NCI-H2107 treated with DMSO at 0.1 percent for 48 hours (cell line): Measurements from ENCODE around the gene ERBIN.
"Not testable (repeated sequence)": the region's sequence is repeated elsewhere in the genome, so short reads cannot be mapped to it uniquely, and the experiment has no call there.

Experiments
- DNase-seq: peaks from one replicate; lab custom pipeline; 2025; ENCODE audit not compliant: unreplicated experiment; lab: John Stamatoyannopoulos, UW

Gene ERBIN

DNA sequence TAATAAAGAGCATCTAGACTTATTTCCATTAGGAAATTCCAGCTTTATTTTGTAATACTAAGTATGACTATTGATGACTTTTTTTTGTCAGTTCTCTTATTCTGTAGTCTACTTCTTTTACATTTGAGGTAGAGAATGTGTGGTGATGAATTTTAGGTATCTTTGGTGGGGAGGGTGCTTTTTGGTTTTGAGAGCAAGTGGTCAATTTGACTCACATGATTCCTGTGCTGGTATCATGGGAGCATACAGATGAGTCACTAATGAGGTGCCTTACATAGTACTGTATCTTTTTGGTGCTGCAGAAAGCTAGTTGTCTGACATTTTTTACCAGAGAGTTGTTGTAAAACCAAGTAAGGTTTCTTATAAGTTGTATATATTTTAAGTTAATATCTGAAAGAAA lies 35.3 kb downstream of the ERBIN start:
- DNase-seq, result no peak

DNA sequence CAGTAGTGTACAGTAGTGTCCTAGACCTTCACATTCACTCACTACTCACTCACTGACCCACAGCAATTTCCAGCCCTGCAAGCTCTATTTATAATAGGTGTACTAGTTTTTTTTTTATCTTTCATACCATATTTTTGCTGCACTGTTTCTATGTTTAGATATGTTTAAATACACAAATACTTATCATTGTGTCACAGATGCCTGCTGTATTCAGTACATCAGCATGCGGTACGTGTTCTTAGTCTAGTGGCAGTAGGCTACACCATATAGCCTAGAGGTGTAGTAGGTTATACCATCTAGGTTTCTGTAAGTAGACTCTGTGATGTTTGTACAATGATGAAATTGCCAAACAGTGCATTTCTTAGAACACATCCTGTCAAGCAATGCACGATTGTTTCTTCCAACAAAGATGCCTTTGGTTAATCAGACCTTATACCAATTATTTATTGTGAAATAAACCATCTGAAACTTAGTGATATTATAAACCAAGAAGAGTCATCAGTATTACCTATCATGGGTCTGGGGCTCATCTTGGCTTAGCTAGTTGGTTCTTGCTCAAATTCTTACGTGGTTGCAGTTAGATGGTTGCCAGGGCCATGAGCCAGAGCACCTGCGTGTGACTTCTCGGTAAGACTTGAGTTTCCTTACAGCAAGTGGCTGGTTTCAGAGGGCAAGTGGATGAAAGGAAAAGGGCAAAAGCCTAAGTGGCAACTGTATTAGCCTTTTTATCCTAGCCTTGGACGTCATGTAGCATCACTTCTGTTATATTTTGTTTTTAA lies 41.1 kb downstream of the ERBIN start:
- no peak for DNase-seq

DNA sequence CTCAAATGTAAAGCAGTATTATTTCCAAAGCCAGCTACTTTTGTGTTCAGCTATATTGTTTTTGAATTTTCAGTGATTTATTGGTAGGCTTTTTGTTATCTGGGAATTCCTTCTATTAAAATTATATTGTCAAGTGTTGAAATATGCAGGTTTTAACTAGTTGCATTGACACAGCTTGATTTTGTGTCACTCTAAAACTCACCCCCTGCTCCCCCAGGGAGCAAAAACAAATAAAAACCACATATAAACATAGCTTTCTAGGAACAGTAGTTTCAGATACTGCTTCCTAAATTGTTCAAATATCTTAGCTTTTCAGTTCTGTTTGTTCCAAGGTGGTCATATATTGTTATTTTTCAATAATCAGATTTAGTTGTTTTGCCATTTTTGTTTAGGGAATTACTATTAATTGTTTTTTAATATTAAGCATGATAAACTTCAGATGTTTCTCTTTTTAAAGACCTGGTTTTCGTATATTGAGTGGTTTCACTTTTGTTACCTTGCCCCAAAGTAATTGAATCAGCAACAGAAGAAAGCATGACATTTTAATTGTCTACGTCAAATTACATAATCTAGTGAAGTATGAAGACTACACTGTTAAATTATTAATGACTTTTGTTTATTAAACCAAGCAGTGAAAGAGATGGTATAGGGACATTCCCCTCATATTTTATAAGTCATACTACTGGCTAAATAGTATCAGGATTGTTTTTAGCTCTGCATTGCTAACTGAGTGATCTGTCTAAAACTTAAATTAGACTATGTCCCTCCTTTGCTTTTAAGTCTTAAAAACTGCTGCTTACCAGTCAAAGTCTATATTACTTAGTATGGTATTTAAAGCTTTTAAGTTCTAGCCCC lies 43.4 kb downstream of the ERBIN start:
- no peak for DNase-seq

DNA sequence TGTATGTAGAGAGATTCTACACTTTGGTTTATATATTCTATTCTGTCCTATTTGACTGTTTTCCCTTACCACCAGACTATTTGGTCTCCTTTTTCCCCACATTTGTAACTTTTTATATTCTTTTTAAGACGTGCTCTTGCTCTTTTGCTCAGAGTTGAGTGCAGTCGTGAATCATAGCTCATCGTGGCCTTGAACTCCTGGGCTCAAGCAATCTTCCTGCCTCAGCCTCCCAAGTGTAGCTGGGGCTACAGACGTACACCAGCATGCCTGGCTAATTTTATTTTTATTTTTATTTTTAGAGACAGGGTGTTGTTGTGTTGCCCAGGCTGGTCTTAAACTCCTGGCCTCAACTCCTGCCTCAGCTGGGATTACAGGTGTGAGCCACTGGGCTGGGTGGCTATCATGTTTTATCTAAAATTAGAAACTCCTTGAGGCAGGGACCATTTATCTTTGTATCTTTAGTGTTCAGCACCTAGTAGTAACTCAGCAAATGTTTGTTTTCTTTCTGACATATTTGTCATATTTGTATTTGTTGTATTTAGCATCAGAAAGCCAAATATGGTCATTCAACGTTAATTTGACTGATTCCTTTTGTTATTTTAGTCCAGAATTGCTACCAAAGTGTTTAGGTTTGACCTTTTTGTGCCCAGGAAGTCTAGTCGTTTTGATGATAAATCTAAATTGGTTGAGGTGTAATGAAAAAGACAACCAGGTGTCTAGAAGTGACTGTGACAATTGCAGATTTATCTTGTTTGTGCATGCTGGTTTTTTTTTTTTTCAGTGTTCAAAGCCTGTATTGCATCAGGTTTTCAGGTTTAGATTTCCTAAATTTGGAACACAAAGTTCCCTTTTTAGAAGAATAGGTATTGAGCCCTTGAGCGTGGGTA lies 44.3 kb downstream of the ERBIN start:
- no peak for DNase-seq

DNA sequence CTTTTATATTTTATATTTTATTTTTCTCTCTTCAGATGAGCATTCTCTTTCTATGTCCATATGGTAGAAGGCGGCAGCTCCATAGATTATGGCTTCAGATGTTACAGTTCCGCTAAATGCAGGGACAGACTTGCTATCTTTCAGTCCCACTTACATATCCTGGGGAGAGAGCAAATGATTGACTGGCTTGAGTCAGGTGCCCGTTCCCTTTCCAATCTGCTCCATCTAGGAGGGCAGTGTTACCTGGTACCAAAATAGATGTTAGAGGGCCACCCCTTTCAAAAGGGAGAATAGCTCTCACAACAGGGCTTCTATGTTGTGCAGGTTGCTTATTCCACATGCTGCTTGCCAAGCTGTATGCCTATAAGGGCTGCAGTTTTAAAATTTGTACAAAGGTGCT lies 45.3 kb downstream of the ERBIN start:
- no peak for DNase-seq

DNA sequence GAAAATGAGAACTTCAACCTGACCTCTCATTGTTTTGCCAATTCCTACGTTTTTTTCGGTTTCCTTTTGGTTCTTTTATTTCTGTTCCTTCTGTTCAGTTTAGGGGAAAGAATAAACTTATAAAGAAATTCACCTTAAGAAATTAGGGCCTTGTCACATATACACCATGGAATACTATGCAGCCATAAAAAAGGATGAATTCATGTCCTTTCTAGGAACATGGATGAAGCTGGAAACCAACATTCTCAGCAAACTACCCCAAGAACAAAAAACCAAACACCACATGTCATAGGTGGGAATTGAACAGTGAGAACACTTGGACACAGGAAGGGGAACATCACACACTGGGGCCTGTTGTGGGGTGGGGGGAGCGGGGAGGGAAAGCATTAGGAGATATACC lies 46.5 kb downstream of the ERBIN start:
- not testable (repeated sequence) for DNase-seq

DNA sequence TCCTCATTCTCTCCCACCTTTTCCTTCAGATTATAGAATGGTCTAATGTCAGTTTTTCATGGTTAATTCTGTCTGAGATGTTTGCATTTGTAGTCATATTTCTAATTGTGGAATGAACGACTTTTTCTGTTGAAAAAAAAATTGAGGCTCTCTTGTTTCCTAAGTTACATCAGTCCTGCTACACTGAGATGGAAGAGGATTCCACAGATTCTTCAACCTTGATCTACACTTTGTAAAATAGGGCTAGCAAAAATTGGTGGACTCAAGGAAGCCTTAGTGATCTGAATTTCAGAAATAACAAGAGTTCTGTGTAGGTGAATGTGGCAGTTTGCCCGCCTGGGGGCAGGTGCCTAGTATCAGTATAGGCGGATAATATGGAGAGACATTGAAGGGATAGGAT lies 51.9 kb downstream of the ERBIN start:
- no peak for DNase-seq

DNA sequence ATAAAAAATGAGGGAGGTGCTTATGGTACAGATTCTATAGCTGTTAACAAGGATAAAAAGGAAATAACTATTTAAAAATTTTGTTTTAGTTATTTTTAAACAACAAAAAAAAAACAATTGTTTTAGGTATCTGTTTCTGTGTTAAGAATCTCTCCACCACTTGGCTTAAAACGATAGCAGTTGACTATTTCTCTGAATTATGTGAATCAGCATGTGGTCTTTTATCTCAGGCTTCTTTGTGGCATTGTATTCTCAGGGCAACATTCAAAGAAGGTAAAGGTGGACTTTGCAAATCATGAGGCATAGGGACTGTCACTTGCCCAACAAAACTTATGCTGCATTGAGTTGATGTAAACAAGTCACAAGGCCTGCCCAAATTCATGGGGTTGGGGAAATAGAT lies 55.2 kb downstream of the ERBIN start:
- DNase-seq, result no peak

DNA sequence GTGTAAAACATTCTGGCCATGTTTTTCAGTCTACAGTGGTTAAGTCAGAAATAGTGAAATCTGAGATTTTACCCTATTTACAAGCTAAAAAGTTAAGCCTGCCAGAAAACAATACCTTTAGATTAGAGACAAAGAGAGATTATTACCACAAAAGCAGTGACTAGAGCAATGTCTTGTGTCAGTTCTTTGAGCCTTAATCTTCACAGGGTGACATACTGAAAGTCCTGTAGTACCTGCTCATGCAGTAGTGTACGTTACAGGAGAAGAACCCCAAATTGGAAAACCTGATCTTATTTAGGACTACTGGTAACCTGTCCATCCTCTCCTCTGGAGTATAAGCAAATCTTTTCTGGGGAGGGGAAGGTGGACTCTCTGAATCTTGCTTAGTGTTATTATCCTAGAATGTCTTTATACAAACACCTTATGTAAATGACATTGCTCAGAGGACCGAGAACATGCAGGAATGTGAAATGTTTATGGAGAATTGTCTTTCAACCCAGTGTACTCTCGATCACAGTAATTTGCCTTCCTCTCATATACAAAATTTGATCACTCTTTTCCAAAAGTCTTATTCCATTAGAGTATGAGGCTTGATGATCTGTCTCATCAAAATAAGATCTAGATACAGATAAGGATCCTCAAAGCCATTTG lies 55.7 kb downstream of the ERBIN start:
- DNase-seq, result no peak

DNA sequence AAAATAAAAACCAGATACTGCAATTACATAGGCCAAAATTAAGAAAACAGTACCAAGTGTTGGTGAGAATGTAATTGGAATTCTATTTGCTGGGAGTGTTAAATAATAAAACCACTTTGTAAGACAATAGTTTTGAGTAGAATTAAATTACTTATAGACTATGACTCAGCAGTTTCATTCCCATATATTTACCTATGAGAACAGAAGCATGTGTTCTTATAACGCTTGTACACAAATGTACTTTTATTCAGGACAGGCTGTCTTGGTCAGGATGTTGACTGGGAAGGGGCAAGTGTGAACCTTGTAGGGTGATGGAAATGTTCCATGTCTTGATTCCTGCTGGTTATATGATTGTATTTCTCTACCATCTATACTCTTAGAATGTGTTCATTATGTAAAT lies 56.3 kb downstream of the ERBIN start:
- DNase-seq, result no peak

DNA sequence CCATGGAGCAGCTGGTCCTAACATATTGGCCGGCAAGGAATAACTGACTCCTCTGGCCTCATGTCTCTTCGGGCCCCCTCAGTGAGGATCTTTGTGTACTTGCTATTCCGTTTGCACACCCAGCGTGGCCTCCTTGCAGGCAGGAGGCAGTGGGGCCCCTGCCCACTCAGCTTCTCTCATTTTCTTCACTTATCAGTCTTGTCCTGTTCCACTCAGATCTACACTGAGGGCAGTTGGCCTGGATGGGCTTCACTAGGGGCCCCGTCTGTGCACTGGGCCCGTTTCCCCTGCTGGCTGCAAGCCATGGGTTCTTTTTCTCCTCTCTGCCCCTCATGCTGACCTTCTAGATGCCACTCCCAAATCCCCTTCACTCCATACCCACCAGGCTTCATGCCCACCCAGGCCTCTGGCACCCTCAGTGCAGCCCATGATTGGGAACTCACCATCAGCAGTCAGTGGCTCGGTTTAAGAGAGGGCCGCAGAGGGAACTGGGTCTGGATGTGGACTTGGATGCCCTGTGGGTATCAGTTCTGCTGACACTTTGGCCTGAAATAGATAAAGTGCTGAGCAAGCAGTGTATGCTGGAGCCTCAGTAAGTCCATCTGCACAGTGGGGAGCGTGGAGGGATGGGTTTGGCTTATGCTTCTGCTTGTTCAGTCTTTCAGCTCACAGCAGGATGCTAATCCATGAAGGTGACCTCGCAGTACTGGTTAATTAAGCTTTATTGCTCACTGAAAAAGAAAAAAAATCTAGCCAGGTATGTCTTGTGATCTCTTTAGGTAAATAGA lies 57.9 kb downstream of the ERBIN start:
- no peak for DNase-seq

DNA sequence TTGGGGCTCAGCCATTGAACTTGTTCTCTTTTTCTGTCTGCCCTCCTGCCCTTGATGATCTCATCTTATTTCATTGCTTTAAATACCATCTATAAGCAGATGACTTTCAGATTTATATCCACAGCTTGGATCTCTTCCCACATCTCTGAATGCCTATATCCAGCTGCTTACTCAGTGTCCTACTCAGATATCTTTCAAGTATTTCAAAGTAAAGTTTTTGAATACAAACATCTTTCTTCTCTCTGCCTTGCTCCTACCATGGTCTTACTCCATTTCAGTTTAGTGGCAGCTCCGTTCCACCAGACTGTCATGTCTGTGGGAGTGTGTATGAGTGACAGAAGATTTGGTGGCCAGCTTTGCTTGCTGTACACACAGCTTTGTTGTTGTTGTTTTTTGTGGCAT lies 59.7 kb downstream of the ERBIN start:
- DNase-seq, result no peak

DNA sequence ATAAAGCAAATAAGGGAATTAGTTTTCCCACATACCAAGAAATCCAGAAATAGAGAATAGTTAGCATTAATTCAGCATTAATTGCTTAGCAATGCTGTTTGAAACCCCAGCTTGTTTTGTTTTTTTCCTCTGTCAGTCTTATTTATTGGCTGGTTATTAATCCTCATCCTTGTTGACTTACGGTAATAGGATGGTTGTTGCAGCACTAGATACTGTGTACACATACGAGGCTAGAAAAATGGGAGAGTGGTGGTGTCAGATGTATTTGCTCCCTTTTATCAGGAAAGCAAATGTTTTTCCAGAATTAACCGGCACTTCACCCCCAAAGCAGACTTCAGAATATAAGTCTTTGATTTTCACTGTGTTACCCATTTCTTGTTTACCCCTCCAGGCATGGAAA lies 60.4 kb downstream of the ERBIN start:
- DNase-seq, result no peak

DNA sequence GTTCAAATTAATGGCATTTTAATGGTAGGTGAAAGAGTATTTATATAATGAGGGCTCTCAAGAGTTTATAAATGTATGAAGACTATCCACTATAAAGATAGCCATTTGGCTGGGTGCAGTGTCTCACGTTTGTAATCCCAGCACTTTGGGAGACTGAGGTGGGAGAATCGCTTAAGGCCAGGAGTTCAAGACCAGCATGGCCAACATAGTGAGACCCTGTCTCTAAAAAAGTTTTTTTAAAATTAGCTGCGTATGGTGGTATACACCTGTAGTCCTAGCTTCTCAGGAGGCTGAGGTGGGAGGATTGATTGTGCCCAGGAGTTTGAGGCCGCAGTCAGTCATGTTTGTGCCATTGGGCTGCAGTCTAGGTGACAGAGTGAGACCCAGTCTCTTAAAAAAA lies 61.6 kb downstream of the ERBIN start:
- no peak for DNase-seq

DNA sequence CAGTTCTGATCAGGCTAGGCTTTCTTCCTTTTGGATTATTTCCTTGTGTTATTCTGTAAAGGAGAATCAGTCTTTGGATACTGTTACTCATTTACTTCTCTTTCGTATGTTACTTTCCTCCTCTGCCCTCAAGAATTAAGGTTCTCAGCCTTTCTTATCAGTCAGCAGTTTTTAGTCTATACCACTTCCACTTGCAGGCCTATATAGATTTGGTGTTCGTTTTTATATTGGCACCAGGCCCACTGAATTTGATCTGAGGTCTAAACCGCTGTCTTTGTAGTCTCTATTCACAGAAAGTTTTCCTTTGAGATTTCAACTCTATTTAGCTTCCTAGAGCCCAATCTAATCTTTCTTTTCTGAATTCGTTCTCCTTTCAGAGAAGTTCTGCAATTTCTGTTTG lies 62.8 kb downstream of the ERBIN start:
- DNase-seq, result no peak

DNA sequence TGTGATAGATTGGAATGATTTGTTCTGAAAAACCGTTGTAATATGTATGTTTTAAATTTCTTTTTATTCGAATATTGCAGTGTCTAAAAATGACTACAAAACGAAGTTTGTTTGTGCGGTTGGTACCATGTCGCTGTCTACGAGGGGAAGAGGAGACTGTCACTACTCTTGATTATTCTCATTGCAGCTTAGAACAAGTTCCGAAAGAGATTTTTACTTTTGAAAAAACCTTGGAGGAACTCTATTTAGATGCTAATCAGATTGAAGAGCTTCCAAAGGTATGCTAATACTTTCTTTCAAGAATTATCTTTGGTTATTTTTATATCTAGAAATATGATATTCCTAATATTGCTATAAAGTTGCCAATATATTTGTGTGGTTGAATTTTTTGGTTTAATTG lies 66.3 kb downstream of the ERBIN start:
- DNase-seq, result no peak

DNA sequence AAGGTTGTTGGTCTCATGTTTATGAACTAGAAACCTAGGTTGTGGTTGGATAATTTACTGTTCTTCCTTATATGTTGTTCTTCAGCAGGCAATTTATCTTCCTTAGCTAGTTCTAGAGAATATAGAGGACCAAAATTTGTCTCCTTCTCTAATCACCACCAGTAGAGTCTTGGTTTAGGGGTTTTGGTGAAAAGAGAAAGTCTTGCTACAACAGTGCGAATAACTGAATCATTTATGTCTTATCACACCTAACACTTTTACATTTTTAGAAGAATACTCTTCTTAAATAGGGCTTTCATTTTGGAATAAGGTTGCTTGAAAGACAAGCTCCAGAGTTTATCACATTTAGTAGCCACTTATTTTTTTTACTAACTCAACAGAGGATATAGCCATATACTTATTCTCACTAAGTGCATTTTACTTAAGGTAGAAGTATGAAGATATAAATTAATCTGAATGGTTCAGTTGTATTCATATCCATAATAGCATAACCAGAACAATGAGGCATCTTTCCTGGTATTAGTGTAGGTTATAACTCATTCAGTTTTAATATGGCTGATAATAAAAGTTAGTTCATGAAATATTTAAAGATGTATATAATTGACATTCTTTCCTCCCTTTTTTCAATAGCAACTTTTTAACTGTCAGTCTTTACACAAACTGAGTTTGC lies 67.9 kb downstream of the ERBIN start:
- DNase-seq, result no peak

DNA sequence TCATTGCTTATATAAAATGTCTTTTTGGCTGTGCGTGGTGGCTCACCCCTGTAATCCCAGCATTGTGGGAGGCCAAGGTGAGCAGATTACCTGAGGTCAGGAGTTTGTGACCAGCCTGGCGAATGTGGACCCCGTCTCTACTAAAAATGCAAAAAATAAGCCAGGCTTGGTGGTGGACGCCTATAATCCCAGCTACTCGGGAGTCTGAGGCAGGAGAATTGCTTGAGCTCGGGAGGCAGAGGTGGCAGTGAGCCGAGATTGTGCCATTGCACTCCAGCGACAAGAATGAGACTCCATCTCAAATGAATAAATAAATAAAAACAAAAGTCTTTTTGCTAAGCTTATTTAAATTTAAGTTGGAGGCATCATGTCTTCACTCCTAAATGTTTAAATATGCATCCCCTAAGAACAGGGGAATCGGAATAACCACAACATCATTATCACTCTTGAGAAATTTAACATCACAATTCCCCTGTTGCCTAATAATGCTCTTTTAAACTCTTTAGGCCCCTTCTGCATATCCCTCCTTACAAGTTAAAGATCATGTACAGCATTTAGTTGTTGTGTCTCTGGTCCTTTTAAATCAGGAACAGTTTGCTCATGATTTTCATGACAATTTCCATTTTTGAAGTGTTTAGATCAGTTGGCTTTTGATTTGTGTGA lies 72.8 kb downstream of the ERBIN start:
- no peak for DNase-seq

DNA sequence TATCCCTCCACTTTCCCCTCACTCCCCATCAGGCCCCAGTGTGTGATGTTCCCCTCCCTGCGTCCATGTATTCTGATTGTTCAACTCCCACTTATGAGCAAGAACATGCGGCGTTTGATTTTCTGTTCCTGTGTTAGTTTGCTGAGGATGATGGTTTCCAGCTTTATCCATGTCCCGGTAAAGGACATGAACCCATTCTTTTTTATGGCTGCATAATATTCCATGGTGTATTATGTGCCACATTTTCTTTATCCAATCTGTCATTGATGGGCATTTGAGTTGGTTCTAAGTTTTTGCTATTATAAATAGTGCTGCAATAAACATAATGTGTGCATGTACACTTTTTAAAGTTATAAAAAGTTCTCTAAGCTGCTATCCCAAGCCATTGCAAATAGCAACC lies 75.6 kb downstream of the ERBIN start:
- DNase-seq, result no peak
